Parathyroid adenoma (tissue), 2 donors: Measurements from ENCODE around the gene SLC1A7.

Experiments used
- H2AFZ ChIP-seq: fragments of 300-600 bp; sonication (generic); one replicate; pipeline ENCODE4 v1.7.0; 2017; ENCODE audit warnings: antibody characterized with exemption, mild to moderate bottlenecking
- H3K27ac ChIP-seq: fragments of 300-600 bp; sonication (generic); one replicate; pipeline ENCODE4 v1.7.0; 2017
- H3K27me3 ChIP-seq: fragments of 300-600 bp; sonication (generic); one replicate; pipeline ENCODE4 v1.7.0; 2017; ENCODE audit warnings: low read length; ENCODE audit not compliant: control insufficient read depth, insufficient read depth
- H3K36me3 ChIP-seq: fragments of 300-600 bp; sonication (generic); one replicate; pipeline ENCODE4 v1.7.0; 2017; ENCODE audit warnings: low read length; ENCODE audit not compliant: control insufficient read depth, insufficient read depth
- H3K4me1 ChIP-seq: fragments of 300-600 bp; sonication (generic); one replicate; pipeline ENCODE4 v1.7.0; 2017; ENCODE audit warnings: control low read depth
- H3K4me2 ChIP-seq: fragments of 300-600 bp; sonication (generic); one replicate; pipeline ENCODE4 v1.7.0; 2017; ENCODE audit warnings: low read length
- H3K4me3 ChIP-seq: fragments of 300-600 bp; sonication (generic); one replicate; pipeline ENCODE4 v1.7.0; 2017; ENCODE audit warnings: low read depth, low read length
- H3K79me2 ChIP-seq: fragments of 300-600 bp; sonication (generic); one replicate; pipeline ENCODE4 v1.7.0; 2017; ENCODE audit warnings: control low read depth
- H3K9ac ChIP-seq: fragments of 300-600 bp; sonication (generic); one replicate; pipeline ENCODE4 v1.7.0; 2017; ENCODE audit warnings: mild to moderate bottlenecking
- H3K9me3 ChIP-seq: fragments of 300-600 bp; sonication (generic); one replicate; pipeline ENCODE4 v1.7.0; 2017; ENCODE audit warnings: low read length; ENCODE audit not compliant: control insufficient read depth
- CTCF ChIP-seq: fragments of 300-600 bp; sonication (generic); IDR thresholded peaks from one replicate; pipeline ENCODE4 v1.7.0; 2017; ENCODE audit warnings: antibody characterized with exemption, mild to moderate bottlenecking
- donor health status: primary hyperparathyroidism.

The SLC1A7 gene

GRCh38 chr1:53084589-53084971 is 57.9 kb downstream of the SLC1A7 start:
- Histone ChIP-seq H3K9me3 (no peaks in the 10 kb centered on the region), H3K36me3 (no peaks in the 10 kb centered on the region), H3K4me1 (no peaks in the 10 kb centered on the region), H3K27me3 (no peaks in the 10 kb centered on the region), H3K4me2 (no peak overlapping the region), H2AFZ (no peak overlapping the region), H3K27ac (no peak overlapping the region), H3K79me2 (no peaks in the 10 kb centered on the region), H3K4me3 (no peak overlapping the region), H3K9ac (no peak overlapping the region)
- no peak for TF ChIP-seq CTCF

DNA sequence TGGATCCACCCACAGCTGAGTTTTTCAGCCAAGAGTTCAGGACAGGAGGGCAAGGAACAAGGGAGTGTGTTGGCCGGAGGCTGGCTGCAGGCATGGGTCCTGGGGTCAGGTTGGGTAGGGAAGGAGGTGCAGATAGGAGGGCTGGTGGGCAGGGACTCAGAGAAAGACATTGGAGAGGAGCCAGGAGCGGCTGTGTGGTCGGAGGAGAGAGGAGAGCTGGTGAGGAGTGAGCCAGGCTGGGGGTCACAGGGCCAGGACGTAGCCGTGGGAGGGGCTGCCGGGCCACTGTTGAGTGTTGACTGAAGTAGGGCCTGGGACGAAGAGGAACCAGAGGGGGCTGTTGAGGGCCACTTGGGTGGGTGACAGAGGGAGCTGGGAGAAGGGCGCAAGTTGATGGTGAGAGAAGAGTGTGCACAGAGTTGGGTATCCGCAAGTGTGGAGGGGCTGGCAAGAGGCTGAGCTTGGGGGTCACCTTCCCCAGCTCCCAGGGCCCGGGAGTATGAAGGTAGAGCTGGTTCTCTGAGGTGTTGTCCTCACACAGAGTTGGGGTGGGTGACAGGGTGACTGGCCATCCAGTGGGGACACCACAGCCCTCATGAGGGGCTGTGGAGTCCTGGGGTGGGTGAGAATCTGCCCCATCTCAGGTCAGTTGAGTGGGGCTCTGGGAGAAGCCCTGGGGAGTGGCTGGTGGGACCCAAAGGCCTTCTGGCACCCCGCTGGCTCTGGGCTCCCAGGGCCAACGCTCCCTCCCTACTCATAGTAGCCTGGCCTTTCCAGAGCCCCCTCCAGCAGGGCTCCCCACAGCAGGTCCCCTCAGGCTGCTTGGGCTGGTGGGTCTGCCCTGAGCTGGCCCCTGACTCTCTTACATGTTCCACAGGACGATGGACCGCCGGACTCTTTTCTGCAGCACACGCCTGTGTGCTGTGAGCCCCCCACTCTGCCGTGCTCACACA is 58.5 kb downstream of the SLC1A7 start:
- H2AFZ ChIP-seq, result no peak overlapping the region
- no peaks in the 10 kb centered on the region for H3K79me2 ChIP-seq
- no peaks in the 10 kb centered on the region for H3K27me3 ChIP-seq
- no peak overlapping the region for H3K9ac ChIP-seq
- no peak overlapping the region for H3K4me2 ChIP-seq
- H3K27ac ChIP-seq, result no peak overlapping the region
- no peak overlapping the region for H3K4me3 ChIP-seq
- H3K36me3 ChIP-seq, result no peaks in the 10 kb centered on the region
- H3K4me1 ChIP-seq, result no peaks in the 10 kb centered on the region
- TF ChIP-seq CTCF, result no peak
- no peaks in the 10 kb centered on the region for H3K9me3 ChIP-seq

- H2AFZ ChIP-seq, result no peak overlapping the region
- H3K4me1 ChIP-seq, result no peaks in the 10 kb centered on the region
- no peak for TF ChIP-seq CTCF
- H3K9ac ChIP-seq, result no peak overlapping the region
- H3K27ac ChIP-seq, result no peak overlapping the region
- no peaks in the 10 kb centered on the region for H3K9me3 ChIP-seq
- H3K79me2 ChIP-seq, result no peaks in the 10 kb centered on the region
- H3K4me3 ChIP-seq, result no peak overlapping the region
- no peaks in the 10 kb centered on the region for H3K27me3 ChIP-seq
- no peak overlapping the region for H3K4me2 ChIP-seq
- H3K36me3 ChIP-seq, result no peaks in the 10 kb centered on the region
These were observed 59.5 kb downstream of the SLC1A7 start for GRCh38 chr1:53082826-53083455.

- H3K36me3 ChIP-seq, result no peaks in the 10 kb centered on the region
- no peak overlapping the region for H3K4me2 ChIP-seq
- no peaks in the 10 kb centered on the region for H3K79me2 ChIP-seq
- no peak overlapping the region for H3K4me3 ChIP-seq
- H3K27me3 ChIP-seq, result no peaks in the 10 kb centered on the region
- no peak overlapping the region for H3K9ac ChIP-seq
- H3K4me1 ChIP-seq, result no peaks in the 10 kb centered on the region
- no peak for TF ChIP-seq CTCF
- no peak overlapping the region for H3K27ac ChIP-seq
- no peaks in the 10 kb centered on the region for H3K9me3 ChIP-seq
- no peak overlapping the region for H2AFZ ChIP-seq
These were observed 60.9 kb downstream of the SLC1A7 start for GRCh38 chr1:53081384-53082066.
